Liver (tissue), 9 donors: ENCODE measurements around the gene HVCN1. TPM values are rescaled to one million over a fixed set of nuclear protein-coding genes. Genes with fewer than 3 reads are reported as not detected.

Experiments
- DNase-seq: peaks from one replicate; pipeline ENCODE4 v3.0.0-alpha.2; 2017; ENCODE audit warnings: low spot score
- H3K27ac ChIP-seq, 2 donors: one replicate each; pipeline ENCODE4 v1.7.0; 2013; ENCODE audit warnings: inconsistent platforms in 2 of 2, low read length in 2 of 2, control low read depth in 1 of 2, low read depth in 1 of 2, mild to moderate bottlenecking in 1 of 2
- H3K27me3 ChIP-seq, 4 donors: one replicate each; pipeline versions ENCODE4 v1.6.1 to v1.7.0; 2013; ENCODE audit warnings: low read length in 3 of 4, inconsistent platforms in 1 of 4, mild to moderate bottlenecking in 1 of 4, moderate library complexity in 1 of 4; ENCODE audit not compliant: control insufficient read depth in 4 of 4, insufficient read depth in 4 of 4
- H3K36me3 ChIP-seq, 4 donors: one replicate each; pipeline versions ENCODE4 v1.6.1 to v1.7.0; 2013; ENCODE audit warnings: low read length in 3 of 4, mild to moderate bottlenecking in 3 of 4, low read depth in 1 of 4, moderate library complexity in 1 of 4; ENCODE audit not compliant: control insufficient read depth in 4 of 4, insufficient read depth in 3 of 4
- H3K4me1 ChIP-seq, 4 donors: one replicate each; pipeline versions ENCODE4 v1.6.1 to v1.7.0; 2013; ENCODE audit warnings: low read length in 3 of 4, mild to moderate bottlenecking in 3 of 4, moderate library complexity in 1 of 4; ENCODE audit not compliant: control insufficient read depth in 4 of 4, insufficient read depth in 4 of 4
- H3K4me3 ChIP-seq, 3 donors: one replicate each; pipeline versions ENCODE4 v1.6.1 to v1.7.0; 2013; ENCODE audit warnings: low read length in 3 of 3, control low read depth in 1 of 3, low read depth in 1 of 3, mild to moderate bottlenecking in 1 of 3
- H3K9ac ChIP-seq, 2 donors: one replicate each; pipeline ENCODE4 v1.7.0; 2013; ENCODE audit warnings: low read length in 2 of 2, mild to moderate bottlenecking in 2 of 2, moderate library complexity in 2 of 2, control low read depth in 1 of 2, low read depth in 1 of 2
- H3K9me3 ChIP-seq, 4 donors: one replicate each; pipeline versions ENCODE4 v1.6.1 to v1.7.0; 2013; ENCODE audit warnings: low read length in 3 of 4; ENCODE audit not compliant: control insufficient read depth in 4 of 4
- ATF3 ChIP-seq: IDR thresholded peaks from 2 replicates; pipeline ENCODE4 v1.6.1; 2016; ENCODE audit warnings: antibody characterized with exemption
- CTCF ChIP-seq: fragments of 150-350 bp; IDR thresholded peaks from 2 replicates; pipeline ENCODE4 v1.5.1; 2017; ENCODE audit warnings: improper control_type of control experiment, low read depth, low read length; ENCODE audit not compliant: missing input control
- EGR1 ChIP-seq, 2 donors: IDR thresholded peaks; 2 replicates each; pipeline ENCODE4 v1.6.1; 2016 to 2018; ENCODE audit warnings: antibody characterized with exemption in 2 of 2, low read depth in 2 of 2
- FOXA1 ChIP-seq: IDR thresholded peaks from 2 replicates; pipeline ENCODE4 v1.6.1; 2016; ENCODE audit warnings: antibody characterized with exemption
- FOXA2 ChIP-seq: IDR thresholded peaks from 2 replicates; pipeline ENCODE4 v1.6.1; 2016; ENCODE audit warnings: antibody characterized with exemption
- GABPA ChIP-seq, 2 donors: IDR thresholded peaks in 1 of 2; conservative IDR thresholded peaks in 1 of 2; 2 replicates each; pipeline ENCODE4 v1.6.1; 2016; ENCODE audit warnings: antibody characterized with exemption in 2 of 2, mild to moderate bottlenecking in 1 of 2, moderate library complexity in 1 of 2
- HNF4A ChIP-seq, 2 donors: conservative IDR thresholded peaks; 2 replicates each; pipeline ENCODE4 v1.6.1; 2016; ENCODE audit warnings: antibody characterized with exemption in 2 of 2, mild to moderate bottlenecking in 2 of 2
- HNF4G ChIP-seq: IDR thresholded peaks from 2 replicates; pipeline ENCODE4 v1.6.1; 2016; ENCODE audit warnings: antibody characterized with exemption
- JUND ChIP-seq, 2 donors: IDR thresholded peaks; 2 replicates each; pipeline ENCODE4 v1.6.1; 2016; ENCODE audit warnings: antibody characterized with exemption in 2 of 2
- MAX ChIP-seq: IDR thresholded peaks from 2 replicates; pipeline ENCODE4 v1.6.1; 2016; ENCODE audit warnings: antibody characterized with exemption
- NR2F2 ChIP-seq: IDR thresholded peaks from 2 replicates; pipeline ENCODE4 v1.6.1; 2016; ENCODE audit warnings: antibody characterized with exemption
- RAD21 ChIP-seq, 2 donors: IDR thresholded peaks; 2 replicates each; pipeline ENCODE4 v1.6.1; 2016; ENCODE audit warnings: antibody characterized with exemption in 2 of 2, mild to moderate bottlenecking in 2 of 2
- REST ChIP-seq: IDR thresholded peaks from 2 replicates; pipeline ENCODE4 v1.6.1; 2016; ENCODE audit warnings: antibody characterized with exemption, mild to moderate bottlenecking
- RXRA ChIP-seq, 2 donors: IDR thresholded peaks; 2 replicates each; pipeline ENCODE4 v1.6.1; 2017 to 2018; ENCODE audit warnings: antibody characterized with exemption in 2 of 2, mild to moderate bottlenecking in 1 of 2
- SP1 ChIP-seq: IDR thresholded peaks from 2 replicates; pipeline ENCODE4 v1.6.1; 2018; ENCODE audit warnings: antibody characterized with exemption, mild to moderate bottlenecking
- TAF1 ChIP-seq: conservative IDR thresholded peaks from 2 replicates; pipeline ENCODE4 v1.6.1; 2016; ENCODE audit warnings: antibody characterized with exemption, mild to moderate bottlenecking
- YY1 ChIP-seq: IDR thresholded peaks from 2 replicates; pipeline ENCODE4 v1.6.1; 2016; ENCODE audit warnings: antibody characterized with exemption, mild to moderate bottlenecking
- ZBTB33 ChIP-seq: IDR thresholded peaks from 2 replicates; pipeline ENCODE4 v1.6.1; 2016; ENCODE audit warnings: antibody characterized with exemption
- WGBS: extraction: QIAGEN DNeasy Blood & Tissue Kit; methylation state at CpG from one replicate; pipeline ENCODE4 v1.1.7; 2013; 5-methylcytosine and 5-hydroxymethylcytosine counted together
- polyA plus RNA-seq, 2 donors: library from polyadenylated mRNA; stranded (reverse) in 1 of 2; unstranded in 1 of 2; fragments of 200-250 nt in 1 of 2; fragments of >200 nt in 1 of 2; fragmentation: Nextera tagmentation in 1 of 2; extraction: Ambion mirVana in 1 of 2; gene quantifications; one replicate each; pipeline versions ENCODE4 v1.2.1 to v1.2.3, GENCODE V29; 2013 to 2015
- total RNA-seq, 2 donors: library from RNA; depleted of rRNA; stranded (reverse); fragments of >200 nt; gene quantifications; one replicate each; pipeline ENCODE4 v1.2.3, GENCODE V29; 2014
- donor health status: healthy.
- donor health status: healthy.
- donor health status: healthy.
- donor health status: healthy.
- donor health status: healthy.

HVCN1 gene
- total and polyA plus RNA-seq, 4 donors = 1.8 to 5.4 (median 2.5) TPM

GRCh38 chr12:110649341-110649847 lies 39.5 kb downstream of the HVCN1 start:
- H3K27ac ChIP-seq = no peak overlapping the region
- no peak for DNase-seq
- TF ChIP-seq REST (no peak), RXRA (IDR thresholded peaks at IDR 0.05) (no peak), GABPA (IDR thresholded peaks at IDR 0.05 in 1 of 2, conservative IDR thresholded peaks at IDR 0.05 in 1 of 2) (no peak), TAF1 (no peak), HNF4A (conservative IDR thresholded peaks at IDR 0.05) (no peak), SP1 (no peak), MAX (no peak), EGR1 (IDR thresholded peaks at IDR 0.05; ENCODE audit: low read depth in 2 of 2) (no peak), HNF4G (no peak), FOXA1 (no peak), ATF3 (no peak), NR2F2 (no peak), JUND (IDR thresholded peaks at IDR 0.05) (no peak), YY1 (no peak), CTCF (no peak), FOXA2 (no peak), RAD21 (IDR thresholded peaks at IDR 0.05) (no peak), ZBTB33 (no peak)

More at GRCh38 chr12:110649341-110649847, 39.5 kb downstream of the HVCN1 start:
- WGBS = 83% methylated on average over 11 of the region's 11 CpGs
- Histone ChIP-seq H3K36me3 (peaks cover 0 to 11% (median 3%) of the 10 kb centered on the region in 4 donors), H3K9ac (no peak overlapping the region), H3K4me1 (no peaks in the 10 kb centered on the region), H3K27me3 (no peaks in the 10 kb centered on the region), H3K9me3 (no peaks in the 10 kb centered on the region), H3K4me3 (no peak overlapping the region)
